Measurements from ENCODE around the gene ELK3.

DNA sequence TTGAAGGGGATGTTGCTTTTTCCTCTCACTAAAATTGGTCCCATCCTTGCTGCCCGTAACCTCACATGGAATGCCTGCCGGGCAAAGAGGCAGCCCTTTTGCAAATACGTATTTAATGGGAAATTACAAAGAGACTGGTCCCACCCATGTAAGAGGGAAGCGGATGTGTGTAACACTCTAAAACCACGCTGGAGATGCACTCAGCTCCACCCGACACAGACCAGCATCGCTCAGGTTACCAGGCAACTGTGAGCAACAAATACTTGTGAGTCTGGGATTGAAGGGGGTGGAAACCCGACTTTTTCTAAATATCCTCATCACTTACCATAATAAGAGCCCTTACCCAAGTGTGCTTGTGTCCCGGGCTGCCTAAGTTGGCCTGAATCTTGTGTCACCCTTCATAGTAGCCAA lies 47.7 kb downstream of the ELK3 start:
- TF ChIP-seq POLR2A (IDR thresholded peaks at IDR 0.05; ENCODE audit: low read length) (no peak), CTCF (IDR thresholded peaks at IDR 0.05) (no peak), FOSL2 (IDR thresholded peaks at IDR 0.05) (no peak), FOSL2 (CRISPR knock-in tag; IDR thresholded peaks at IDR 0.05) (no peak), ZFP36 (IDR thresholded peaks at IDR 0.05; ENCODE audit: borderline replicate concordance, partially characterized antibody) (no peak), RAD21 (conservative IDR thresholded peaks at IDR 0.05 in 1 of 2, IDR thresholded peaks at IDR 0.05 in 1 of 2) (no peak), RFX5 (IDR thresholded peaks at IDR 0.05) (no peak), HOXA7 (CRISPR knock-in tag; IDR thresholded peaks at IDR 0.05) (no peak), SMC3 (IDR thresholded peaks at IDR 0.05) (no peak), ELK1 (IDR thresholded peaks at IDR 0.05; ENCODE audit: low read depth, low read length) (no peak), ZSCAN20 (CRISPR knock-in tag; IDR thresholded peaks at IDR 0.05) (no peak), EP300 (IDR thresholded peaks at IDR 0.05) (no peak)
- TF ChIP-seq, protein P1, sequence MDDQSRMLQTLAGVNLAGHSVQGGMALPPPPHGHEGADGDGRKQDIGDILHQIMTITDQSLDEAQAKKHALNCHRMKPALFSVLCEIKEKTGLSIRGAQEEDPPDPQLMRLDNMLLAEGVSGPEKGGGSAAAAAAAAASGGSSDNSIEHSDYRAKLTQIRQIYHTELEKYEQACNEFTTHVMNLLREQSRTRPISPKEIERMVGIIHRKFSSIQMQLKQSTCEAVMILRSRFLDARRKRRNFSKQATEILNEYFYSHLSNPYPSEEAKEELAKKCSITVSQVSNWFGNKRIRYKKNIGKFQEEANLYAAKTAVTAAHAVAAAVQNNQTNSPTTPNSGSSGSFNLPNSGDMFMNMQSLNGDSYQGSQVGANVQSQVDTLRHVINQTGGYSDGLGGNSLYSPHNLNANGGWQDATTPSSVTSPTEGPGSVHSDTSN (IDR thresholded peaks at IDR 0.05): no peak
- TF ChIP-seq, protein P2, sequence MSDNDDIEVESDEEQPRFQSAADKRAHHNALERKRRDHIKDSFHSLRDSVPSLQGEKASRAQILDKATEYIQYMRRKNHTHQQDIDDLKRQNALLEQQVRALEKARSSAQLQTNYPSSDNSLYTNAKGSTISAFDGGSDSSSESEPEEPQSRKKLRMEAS (IDR thresholded peaks at IDR 0.05): no peak

All from A549 (cell line).